Upper lobe of left lung (tissue), 6 donors: ENCODE data around the gene CHRNA3. TPM values are rescaled to one million over a fixed set of nuclear protein-coding genes. Genes with fewer than 3 reads are reported as not detected.

Experiments used
- ATAC-seq, 2 donors: fragments of 200-7000 bp; cut with Tn5 transposase; one replicate each; pipeline ENCODE4 v1.9.1; 2022; ENCODE audit warnings: mild to moderate bottlenecking in 2 of 2, moderate library complexity in 2 of 2; ENCODE audit not compliant: low FRiP score in 2 of 2
- DNase-seq, 2 donors: peaks; one replicate each; pipeline ENCODE4 v3.0.0-alpha.2; 2019 to 2020
- H3K27ac ChIP-seq, 4 donors: fragments of 200-600 bp; sonication (generic); one replicate each; pipeline ENCODE4 v1.5.1; 2016 to 2019
- H3K27me3 ChIP-seq, 4 donors: fragments of 200-600 bp; sonication (generic); one replicate each; pipeline ENCODE4 v1.5.1; 2017 to 2019
- H3K36me3 ChIP-seq, 4 donors: fragments of 200-600 bp; sonication (generic); one replicate each; pipeline ENCODE4 v1.5.1; 2016 to 2019
- H3K4me1 ChIP-seq, 4 donors: fragments of 200-600 bp; sonication (generic); one replicate each; pipeline ENCODE4 v1.5.1; 2018 to 2019
- H3K4me3 ChIP-seq, 4 donors: fragments of 200-600 bp; sonication (generic); one replicate each; pipeline ENCODE4 v1.5.1; 2017 to 2019; ENCODE audit warnings: mild to moderate bottlenecking in 2 of 4, moderate library complexity in 1 of 4
- H3K9me3 ChIP-seq, 4 donors: fragments of 200-600 bp; sonication (generic); one replicate each; pipeline ENCODE4 v1.5.1; 2018 to 2019
- CTCF ChIP-seq, 6 experiments: fragments of 450-650 bp in 4 of 6; fragments of 200-600 bp in 2 of 6; sonication (generic) in 2 of 6; IDR thresholded peaks; one replicate each; pipeline ENCODE4 v1.5.1; 2016 to 2019; ENCODE audit warnings: antibody characterized with exemption in 6 of 6
- EP300 ChIP-seq, 4 donors: sonication (generic); formaldehyde crosslinking; IDR thresholded peaks; one replicate each; pipeline ENCODE4 v1.5.1; 2017; ENCODE audit warnings: antibody characterized with exemption in 4 of 4, control low read depth in 2 of 4
- POLR2A ChIP-seq, 4 donors: fragments of 450-650 bp; IDR thresholded peaks; one replicate each; pipeline ENCODE4 v1.5.1; 2016 to 2017; ENCODE audit warnings: antibody characterized with exemption in 4 of 4, mild to moderate bottlenecking in 2 of 4
- POLR2AphosphoS5 ChIP-seq, 2 donors: sonication (generic); formaldehyde crosslinking; IDR thresholded peaks; one replicate each; pipeline ENCODE4 v1.5.1; 2017; ENCODE audit warnings: antibody characterized with exemption in 2 of 2
- WGBS, 2 donors: methylation state at CpG; one replicate each; pipeline ENCODE4 v1.1.5; 2017 to 2018; 5-methylcytosine and 5-hydroxymethylcytosine counted together
- total RNA-seq, 6 donors: library from RNA; depleted of rRNA in 4 of 6; stranded (reverse); fragments of >200 nt in 4 of 6; gene quantifications; one replicate each; pipeline versions ENCODE4 v1.1.0 to v1.2.1, GENCODE V29; 2016 to 2021
- donor health status: DM: no; HTN: no; CAD: no; lungs with moderate emphysema.
- donor health status: DM: no; HTN: yes; CAD: no; lungs with severe emphysema.

The CHRNA3 gene
- total RNA-seq, 6 donors from 2014 or later = 0.13 to 0.49 (median 0.22) TPM; not detected in 1

GRCh38 chr15:78620021-78620526 is 722 bp downstream of the CHRNA3 start:
- WGBS, 2 donors = 4% methylated on average over 17 of the region's 41 CpGs; no CpG with 5 or more reads in 1 of the 2 donors
- Histone ChIP-seq H3K4me3 (peak overlapping the region in 2 of 4 donors; percentile 18 to 36), H3K27me3 (peaks cover 0 to 32% (median 13%) of the 10 kb centered on the region in 4 donors), H3K27ac (no peak overlapping the region), H3K9me3 (no peaks in the 10 kb centered on the region), H3K36me3 (no peaks in the 10 kb centered on the region), H3K4me1 (peaks cover 14 to 16% (median 14%) of the 10 kb centered on the region in 4 donors)
- DNase-seq (peak; percentile 10 to 80), ATAC-seq (no peak)
- no peak for TF ChIP-seq CTCF (IDR thresholded peaks at IDR 0.05)
- TF ChIP-seq POLR2A (IDR thresholded peaks at IDR 0.05) = no peak
- TF ChIP-seq EP300 (IDR thresholded peaks at IDR 0.05) = no peak
- TF ChIP-seq POLR2AphosphoS5 (IDR thresholded peaks at IDR 0.05) = no peak

- peaks cover 0 to 32% (median 13%) of the 10 kb centered on the region in 4 donors for H3K27me3 ChIP-seq
- DNase-seq = peak in 1 of 2 donors; percentile 9
Observed at GRCh38 chr15:78619022-78619950, 1.5 kb downstream of the CHRNA3 start.

GRCh38 chr15:78618490-78618934 is 2.3 kb downstream of the CHRNA3 start:
- no peak overlapping the region for H3K4me3 ChIP-seq
- WGBS, 2 donors = 23 to 32% methylated on average over 8 of the region's 8 CpGs

More at GRCh38 chr15:78619022-78619950, 1.5 kb downstream of the CHRNA3 start:
- Histone ChIP-seq H3K36me3 (no peaks in the 10 kb centered on the region), H3K4me3 (peak overlapping the region in 1 of 4 donors; percentile 36), H3K9me3 (no peaks in the 10 kb centered on the region), H3K27ac (no peak overlapping the region), H3K4me1 (peaks cover 14 to 16% (median 14%) of the 10 kb centered on the region in 4 donors)
- TF ChIP-seq EP300 (IDR thresholded peaks at IDR 0.05) = no peak
- no peak for TF ChIP-seq CTCF (IDR thresholded peaks at IDR 0.05)
- TF ChIP-seq POLR2A (IDR thresholded peaks at IDR 0.05) = no peak
- TF ChIP-seq POLR2AphosphoS5 (IDR thresholded peaks at IDR 0.05) = no peak
- 34 to 44% methylated on average over 12 to 20 of the region's 20 CpGs for WGBS, 2 donors
- ATAC-seq = no peak

GRCh38 chr15:78618064-78618463 is 2.7 kb downstream of the CHRNA3 start:
- no peak for ATAC-seq

More at GRCh38 chr15:78618490-78618934, 2.3 kb downstream of the CHRNA3 start:
- Histone ChIP-seq H3K27ac (no peak overlapping the region), H3K9me3 (no peaks in the 10 kb centered on the region), H3K36me3 (no peaks in the 10 kb centered on the region), H3K27me3 (peaks cover 0 to 32% (median 13%) of the 10 kb centered on the region in 4 donors), H3K4me1 (peaks cover 14 to 16% (median 14%) of the 10 kb centered on the region in 4 donors)
- peak; percentile 82 to 83 for ATAC-seq
- no peak for TF ChIP-seq EP300 (IDR thresholded peaks at IDR 0.05)
- TF ChIP-seq CTCF (IDR thresholded peaks at IDR 0.05) = peak; percentile 63 to 81 (median 74)
- DNase-seq = peak in 1 of 2 donors; percentile 83

More at GRCh38 chr15:78618064-78618463, 2.7 kb downstream of the CHRNA3 start:
- H3K36me3 ChIP-seq = no peaks in the 10 kb centered on the region
- peaks cover 14 to 16% (median 14%) of the 10 kb centered on the region in 4 donors for H3K4me1 ChIP-seq
- H3K9me3 ChIP-seq = no peaks in the 10 kb centered on the region
- peaks cover 0 to 32% (median 13%) of the 10 kb centered on the region in 4 donors for H3K27me3 ChIP-seq
- DNase-seq = peak in 1 of 2 donors; percentile 14
- 80 to 85% methylated on average over 8 of the region's 8 CpGs for WGBS, 2 donors
- TF ChIP-seq POLR2A (IDR thresholded peaks at IDR 0.05) = no peak
- TF ChIP-seq CTCF (IDR thresholded peaks at IDR 0.05) = no peak
- TF ChIP-seq EP300 (IDR thresholded peaks at IDR 0.05) = no peak
- no peak for TF ChIP-seq POLR2AphosphoS5 (IDR thresholded peaks at IDR 0.05)
- no peak overlapping the region for H3K4me3 ChIP-seq
- no peak overlapping the region for H3K27ac ChIP-seq
